CD14-positive monocyte (primary cell): ENCODE results near the gene TMEM271. TPM values are rescaled to one million over a fixed set of nuclear protein-coding genes. Genes with fewer than 3 reads are reported as not detected.

ENCODE experiments used
- DNase-seq, 3 donors: peaks; one replicate each; pipeline ENCODE4 v3.0.0-alpha.2; 2011 to 2022
- H2AFZ ChIP-seq: 2 replicates; pipeline ENCODE4 v1.6.0; 2012; ENCODE audit warnings: mild to moderate bottlenecking, low read depth, low read length, inconsistent platforms; ENCODE audit not compliant: insufficient read depth, poor library complexity, severe bottlenecking
- H3K27ac ChIP-seq, 2 donors: 1 replicate in 1 of 2; 2 replicates in 1 of 2; pipeline ENCODE4 v1.5.1; 2012 to 2013; ENCODE audit warnings: low read length in 2 of 2, control low read depth in 1 of 2, inconsistent platforms in 1 of 2, low read depth in 1 of 2, mild to moderate bottlenecking in 1 of 2
- H3K27me3 ChIP-seq, 2 donors: one replicate each; pipeline versions ENCODE4 v1.6.0 to v1.6.1; 2011 to 2013; ENCODE audit warnings: low read length in 2 of 2; ENCODE audit not compliant: control insufficient read depth in 2 of 2, insufficient read depth in 2 of 2
- H3K36me3 ChIP-seq, 2 donors: replicated peaks in 1 of 2; 1 replicate in 1 of 2; 2 replicates in 1 of 2; pipeline versions ENCODE4 v1.5.1 to v1.6.1; 2012 to 2013; ENCODE audit warnings: low read length in 2 of 2, control low read depth in 1 of 2, inconsistent platforms in 1 of 2, mild to moderate bottlenecking in 1 of 2; ENCODE audit not compliant: insufficient read depth in 2 of 2, control insufficient read depth in 1 of 2
- H3K4me1 ChIP-seq, 2 donors: 1 replicate in 1 of 2; 2 replicates in 1 of 2; pipeline versions ENCODE4 v1.5.1 to v1.6.1; 2012 to 2013; ENCODE audit warnings: low read length in 2 of 2, control low read depth in 1 of 2, inconsistent platforms in 1 of 2, mild to moderate bottlenecking in 1 of 2, moderate library complexity in 1 of 2; ENCODE audit not compliant: insufficient read depth in 2 of 2, control insufficient read depth in 1 of 2
- H3K4me2 ChIP-seq: replicated peaks from 2 replicates; pipeline ENCODE3; 2012; ENCODE audit warnings: low read length, moderate library complexity, mild to moderate bottlenecking; ENCODE audit not compliant: poor library complexity, severe bottlenecking; ENCODE audit errors: extremely low read depth
- H3K4me3 ChIP-seq, 3 experiments: fragments of 200-600 bp in 1 of 3; sonication (generic) in 1 of 3; replicated peaks in 1 of 3; 1 replicate in 2 of 3; 2 replicates in 1 of 3; pipeline ENCODE4 v1.5.1; 2011 to 2013; ENCODE audit warnings: low read length in 3 of 3, mild to moderate bottlenecking in 3 of 3, control low read depth in 2 of 3, low read depth in 2 of 3, inconsistent platforms in 1 of 3, moderate library complexity in 1 of 3
- H3K79me2 ChIP-seq: 2 replicates; pipeline ENCODE4 v1.6.0; 2012; ENCODE audit warnings: mild to moderate bottlenecking, control low read depth, inconsistent platforms, low read length, moderate library complexity; ENCODE audit not compliant: insufficient read depth
- H3K9ac ChIP-seq: 2 replicates; pipeline ENCODE4 v1.6.0; 2017; ENCODE audit warnings: low read length, mild to moderate bottlenecking; ENCODE audit not compliant: insufficient read depth, poor library complexity, severe bottlenecking
- H3K9me3 ChIP-seq, 2 donors: replicated peaks in 1 of 2; 1 replicate in 1 of 2; 2 replicates in 1 of 2; pipeline versions ENCODE4 v1.5.1 to v1.6.1; 2012 to 2013; ENCODE audit warnings: low read length in 2 of 2, control low read depth in 1 of 2; ENCODE audit not compliant: control insufficient read depth in 1 of 2, insufficient read depth in 1 of 2
- H4K20me1 ChIP-seq: 2 replicates; pipeline ENCODE4 v1.6.0; 2012; ENCODE audit warnings: mild to moderate bottlenecking, low read length, control low read depth, moderate library complexity; ENCODE audit not compliant: insufficient read depth
- H3K27ac Mint-ChIP-seq, 7 donors: one replicate each; pipeline ENCODE4 v1.8.0; 2020; ENCODE audit warnings: mild to moderate bottlenecking in 7 of 7, mixed read lengths in 7 of 7, moderate library complexity in 6 of 7, inconsistent platforms in 2 of 7
- H3K27me3 Mint-ChIP-seq, 3 donors: one replicate each; pipeline ENCODE4 v1.8.0; 2021 to 2022; ENCODE audit warnings: low read depth in 3 of 3, mild to moderate bottlenecking in 3 of 3, mixed read lengths in 3 of 3, moderate library complexity in 3 of 3, inconsistent platforms in 1 of 3
- H3K36me3 Mint-ChIP-seq, 2 donors: one replicate each; pipeline ENCODE4 v1.8.0; 2020; ENCODE audit warnings: mixed read lengths in 2 of 2, inconsistent platforms in 1 of 2, mild to moderate bottlenecking in 1 of 2
- H3K4me1 Mint-ChIP-seq: one replicate; pipeline ENCODE4 v1.8.0; 2020; ENCODE audit warnings: mild to moderate bottlenecking, mixed read lengths
- H3K4me3 Mint-ChIP-seq, 2 donors: one replicate each; pipeline ENCODE4 v1.8.0; 2020; ENCODE audit warnings: mild to moderate bottlenecking in 2 of 2, mixed read lengths in 2 of 2, moderate library complexity in 1 of 2
- H3K9me3 Mint-ChIP-seq, 7 donors: one replicate each; pipeline ENCODE4 v1.8.0; 2020 to 2022; ENCODE audit warnings: mixed read lengths in 7 of 7, mild to moderate bottlenecking in 6 of 7, moderate library complexity in 6 of 7, inconsistent platforms in 2 of 7
- CTCF ChIP-seq: fragments of 200-600 bp; IDR thresholded peaks from one replicate; pipeline ENCODE4 v1.8.0; 2022; ENCODE audit warnings: antibody characterized with exemption, mild to moderate bottlenecking
- WGBS: methylation state at CpG from one replicate; pipeline ENCODE4 v1.1.5; 2013; ENCODE audit warnings: missing lambda C conversion rate; ENCODE audit not compliant: insufficient coverage; 5-methylcytosine and 5-hydroxymethylcytosine counted together
- intact Hi-C, 2 donors: fragments of 100-400 bp; cut with micrococcal nuclease; formaldehyde crosslinking; loops; one replicate each; pipeline versions ENCODE4 v1.15.0 to v1.15.1; 2023
- polyA plus RNA-seq, 3 donors: library from polyadenylated mRNA; depleted of rRNA in 1 of 3; unstranded in 2 of 3; stranded (reverse) in 1 of 3; fragments of 300-500 nt in 2 of 3; fragments of >200 nt in 1 of 3; fragmentation: Illumina TruSeq in 2 of 3; gene quantifications; 1 replicate in 2 of 3; 2 replicates in 1 of 3; pipeline ENCODE4 v1.2.3, GENCODE V29; 2012 to 2021

TMEM271 gene
- polyA plus RNA-seq, 3 donors: not detected

GRCh38 chr4:609400-610050 lies 33.4 kb upstream of the TMEM271 start:
- no peaks in the 10 kb centered on the region for H3K4me1 ChIP-seq
- H3K27me3 ChIP-seq: no peaks in the 10 kb centered on the region
- intact Hi-C loops: no loop called here
- 76% methylated on average over 7 of the region's 8 CpGs for WGBS
- H3K9ac ChIP-seq: no peak overlapping the region
- H4K20me1 ChIP-seq: no peaks in the 10 kb centered on the region
- Mint-ChIP-seq H3K9me3 (peaks cover 0 to 10% (median 4%) of the 10 kb centered on the region in 7 donors), H3K4me1 (no peaks in the 10 kb centered on the region), H3K27ac (no peak overlapping the region), H3K4me3 (no peak overlapping the region), H3K36me3 (no peaks in the 10 kb centered on the region), H3K27me3 (peaks cover 3 to 10% (median 5%) of the 10 kb centered on the region in 3 donors)
- TF ChIP-seq CTCF: no peak
- H3K36me3 ChIP-seq: no peaks in the 10 kb centered on the region
- H2AFZ ChIP-seq: no peak overlapping the region
- no peak overlapping the region for H3K4me3 ChIP-seq
- no peak overlapping the region for H3K4me2 ChIP-seq
- no peaks in the 10 kb centered on the region for H3K79me2 ChIP-seq
- no peaks in the 10 kb centered on the region for H3K9me3 ChIP-seq
- no peak overlapping the region for H3K27ac ChIP-seq
- no peak for DNase-seq

- no peak overlapping the region for H3K9ac ChIP-seq
- intact Hi-C loops: no loop called here
- no peaks in the 10 kb centered on the region for H3K36me3 Mint-ChIP-seq
- H3K27me3 Mint-ChIP-seq: peaks cover 3 to 8% (median 5%) of the 10 kb centered on the region in 3 donors
- H3K27me3 ChIP-seq: no peaks in the 10 kb centered on the region
- H3K4me3 ChIP-seq: no peak overlapping the region
- H3K9me3 Mint-ChIP-seq: peaks cover 0 to 10% (median 5%) of the 10 kb centered on the region in 7 donors
- H3K9me3 ChIP-seq: no peaks in the 10 kb centered on the region
- no peaks in the 10 kb centered on the region for H3K4me1 ChIP-seq
- TF ChIP-seq CTCF: no peak
- no peak for DNase-seq
- no peak overlapping the region for H3K4me3 Mint-ChIP-seq
- H3K36me3 ChIP-seq: no peaks in the 10 kb centered on the region
- H3K27ac Mint-ChIP-seq: peak overlapping the region in 1 of 7 donors; percentile 31
- no peaks in the 10 kb centered on the region for H3K4me1 Mint-ChIP-seq
- no peak overlapping the region for H2AFZ ChIP-seq
- H3K79me2 ChIP-seq: no peaks in the 10 kb centered on the region
- H3K27ac ChIP-seq: no peak overlapping the region
- no peak overlapping the region for H3K4me2 ChIP-seq
- 60% methylated on average over 4 of the region's 7 CpGs for WGBS
- no peaks in the 10 kb centered on the region for H4K20me1 ChIP-seq
Measured at GRCh38 chr4:608236-608635, 32.1 kb upstream of the TMEM271 start.
